PC-9 (cell line): Measurements from ENCODE around the gene PIK3C3. TPM values are rescaled to one million over a fixed set of nuclear protein-coding genes. Genes with fewer than 3 reads are reported as not detected.

Source experiments
- BruUV-seq: library from RNA; stranded (reverse); fragments of 400-500 nt; replicated peaks from 2 replicates; lab custom pipeline; 2021; lab: Mats Ljungman, UMichigan
- CTCF ChIA-PET: fragments of 300-600 bp; sonication (Branson Sonifier 250); formaldehyde crosslinking; loops from one replicate; lab custom pipeline; 2022; ENCODE audit warnings: antibody characterized with exemption; lab: Charles Lee
- POLR2A ChIA-PET: fragments of 300-600 bp; sonication (Branson Sonifier 250); formaldehyde crosslinking; loops from one replicate; lab custom pipeline; 2022; ENCODE audit warnings: antibody characterized with exemption; ENCODE audit not compliant: unreplicated experiment; lab: Charles Lee
- DNase-seq, 2 experiments: peaks; one replicate each; pipeline versions ENCODE4 v3.0.0 to v3.0.0-alpha.2; 2015 to 2022; ENCODE audit warnings: mixed read lengths in 1 of 2
- H2AFZ ChIP-seq: fragments of 200-600 bp; sonication (generic); 2 replicates; pipeline ENCODE4 v1.8.1; 2017; ENCODE audit warnings: antibody characterized with exemption
- H3F3A ChIP-seq: fragments of 200-600 bp; sonication (generic); 2 replicates; pipeline ENCODE4 v1.8.1; 2017; ENCODE audit warnings: antibody characterized with exemption, mild to moderate bottlenecking, low read depth; ENCODE audit not compliant: insufficient read depth
- H3K27ac ChIP-seq: fragments of 200-600 bp; sonication (generic); 2 replicates; pipeline ENCODE4 v1.6.1; 2016; ENCODE audit warnings: mixed run types
- H3K27me3 ChIP-seq: fragments of 200-600 bp; sonication (generic); 2 replicates; pipeline ENCODE4 v1.6.1; 2016; ENCODE audit warnings: low read depth, mixed run types; ENCODE audit not compliant: insufficient read depth
- H3K36me3 ChIP-seq: fragments of 200-600 bp; sonication (generic); 2 replicates; pipeline ENCODE4 v1.6.1; 2016; ENCODE audit warnings: low read depth, mixed run types
- H3K4me1 ChIP-seq: fragments of 200-600 bp; sonication (generic); replicated peaks from 2 replicates; pipeline ENCODE4 v1.6.1; 2016; ENCODE audit warnings: mixed run types; ENCODE audit not compliant: insufficient read depth
- H3K4me2 ChIP-seq: fragments of 200-600 bp; sonication (generic); 2 replicates; pipeline ENCODE4 v1.6.1; 2017; ENCODE audit warnings: mixed run types
- H3K4me3 ChIP-seq: fragments of 200-600 bp; sonication (generic); 2 replicates; pipeline ENCODE4 v1.6.1; 2016; ENCODE audit warnings: mixed run types
- H3K79me2 ChIP-seq: fragments of 200-600 bp; sonication (generic); 2 replicates; pipeline ENCODE4 v1.6.1; 2017; ENCODE audit warnings: low read depth, mixed run types
- H3K9me2 ChIP-seq: fragments of 200-600 bp; sonication (generic); 2 replicates; pipeline ENCODE4 v1.8.1; 2017; ENCODE audit warnings: mild to moderate bottlenecking; ENCODE audit not compliant: insufficient read depth
- H3K9me3 ChIP-seq: fragments of 200-600 bp; sonication (generic); 2 replicates; pipeline ENCODE4 v1.8.1; 2016; ENCODE audit warnings: low read depth; ENCODE audit not compliant: insufficient read depth
- H4K20me1 ChIP-seq: fragments of 200-600 bp; sonication (generic); 2 replicates; pipeline ENCODE4 v1.8.1; 2017; ENCODE audit not compliant: insufficient read depth
- EZH2 ChIP-seq: fragments of 200-600 bp; sonication (generic); IDR thresholded peaks from 2 replicates; pipeline ENCODE4 v1.8.0; 2017; ENCODE audit warnings: antibody characterized with exemption, low read depth
- intact Hi-C: fragments of 100-400 bp; cut with micrococcal nuclease; formaldehyde crosslinking; loops from one replicate; pipeline ENCODE4 v1.10.0; 2022; ENCODE audit not compliant: unreplicated experiment
- total RNA-seq: library from RNA; stranded (reverse); gene quantifications from 2 replicates; pipeline ENCODE4 v1.2.3, GENCODE V29; 2021
- TF ChIP-seq, protein P1 (sequence below): fragments of 200-600 bp; sonication (generic); conservative IDR thresholded peaks from 2 replicates; pipeline ENCODE4 v1.6.1; 2017; ENCODE audit warnings: mixed run types, antibody characterized with exemption, mild to moderate bottlenecking, moderate library complexity

PIK3C3 gene
- total RNA-seq, 1 experiment from 2014 or later: 31.4 TPM

DNA sequence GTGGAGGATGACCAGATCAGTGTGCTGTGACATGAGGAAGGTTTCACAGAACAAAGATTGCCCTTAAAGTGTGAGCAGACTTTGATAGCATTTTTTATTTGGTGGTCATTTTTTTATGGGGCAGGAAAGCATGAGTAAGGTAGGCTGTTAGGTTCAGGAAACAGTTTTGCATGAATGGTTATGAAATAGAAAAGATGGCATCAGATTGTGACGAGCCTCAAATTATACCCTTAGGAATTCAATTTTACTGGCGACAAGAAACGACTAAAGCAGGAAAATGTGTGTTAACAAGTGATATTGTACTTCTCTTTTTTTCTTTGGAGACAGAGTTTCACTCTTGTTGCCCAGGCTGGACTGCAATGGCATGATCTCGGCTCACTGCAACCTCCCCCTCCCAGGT is 44.7 kb downstream of the PIK3C3 start:
- intact Hi-C loops: no loop called here
- Histone ChIP-seq H3K9me3 (no peaks in the 10 kb centered on the region), H3K4me2 (no peak overlapping the region), H2AFZ (no peak overlapping the region), H3K79me2 (no peaks in the 10 kb centered on the region), H3K27ac (no peak overlapping the region), H3K27me3 (no peaks in the 10 kb centered on the region), H3K9me2 (no peaks in the 10 kb centered on the region), H3K36me3 (peaks cover under 1% of the 10 kb centered on the region; the same call in 1 of the 2 replicates), H3K4me3 (no peak overlapping the region), H3F3A (no peaks in the 10 kb centered on the region), H3K4me1 (no peaks in the 10 kb centered on the region), H4K20me1 (no peaks in the 10 kb centered on the region)
- BruUV-seq: no TSS peak
- no peak for DNase-seq
- ChIA-PET CTCF (no interaction called here), POLR2A (no interaction called here)
- TF ChIP-seq, protein P1, sequence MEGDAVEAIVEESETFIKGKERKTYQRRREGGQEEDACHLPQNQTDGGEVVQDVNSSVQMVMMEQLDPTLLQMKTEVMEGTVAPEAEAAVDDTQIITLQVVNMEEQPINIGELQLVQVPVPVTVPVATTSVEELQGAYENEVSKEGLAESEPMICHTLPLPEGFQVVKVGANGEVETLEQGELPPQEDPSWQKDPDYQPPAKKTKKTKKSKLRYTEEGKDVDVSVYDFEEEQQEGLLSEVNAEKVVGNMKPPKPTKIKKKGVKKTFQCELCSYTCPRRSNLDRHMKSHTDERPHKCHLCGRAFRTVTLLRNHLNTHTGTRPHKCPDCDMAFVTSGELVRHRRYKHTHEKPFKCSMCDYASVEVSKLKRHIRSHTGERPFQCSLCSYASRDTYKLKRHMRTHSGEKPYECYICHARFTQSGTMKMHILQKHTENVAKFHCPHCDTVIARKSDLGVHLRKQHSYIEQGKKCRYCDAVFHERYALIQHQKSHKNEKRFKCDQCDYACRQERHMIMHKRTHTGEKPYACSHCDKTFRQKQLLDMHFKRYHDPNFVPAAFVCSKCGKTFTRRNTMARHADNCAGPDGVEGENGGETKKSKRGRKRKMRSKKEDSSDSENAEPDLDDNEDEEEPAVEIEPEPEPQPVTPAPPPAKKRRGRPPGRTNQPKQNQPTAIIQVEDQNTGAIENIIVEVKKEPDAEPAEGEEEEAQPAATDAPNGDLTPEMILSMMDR: no peak
- no peak for TF ChIP-seq EZH2

DNA sequence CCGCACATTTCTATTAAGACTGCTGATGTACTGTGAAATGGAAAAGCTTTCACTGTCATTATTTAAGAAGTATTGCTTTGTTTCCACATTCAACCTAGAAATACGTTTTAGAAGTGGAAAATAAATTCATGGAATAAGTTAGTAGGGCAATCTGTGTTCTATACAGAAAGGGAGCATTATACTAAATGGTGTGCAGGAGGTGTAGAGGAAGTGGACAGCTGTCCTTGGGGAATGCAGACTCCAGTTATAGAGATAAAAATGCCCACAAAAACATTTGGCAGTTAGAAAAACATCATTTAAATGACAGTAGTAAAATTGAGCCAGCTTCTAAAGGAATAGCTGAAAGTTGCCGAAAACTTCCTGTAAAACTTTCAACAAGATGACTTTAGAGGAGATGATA is 46.8 kb downstream of the PIK3C3 start:
- Histone ChIP-seq H3K79me2 (no peaks in the 10 kb centered on the region), H3K9me3 (no peaks in the 10 kb centered on the region), H3K36me3 (peaks cover 4% of the 10 kb centered on the region; the same call in 1 of the 2 replicates), H3K27me3 (no peaks in the 10 kb centered on the region), H3K4me1 (no peaks in the 10 kb centered on the region), H3K27ac (no peak overlapping the region), H4K20me1 (no peaks in the 10 kb centered on the region), H3K4me3 (no peak overlapping the region), H3F3A (no peaks in the 10 kb centered on the region), H3K4me2 (no peak overlapping the region), H2AFZ (no peak overlapping the region), H3K9me2 (no peaks in the 10 kb centered on the region)
- ChIA-PET POLR2A (no interaction called here), CTCF (no interaction called here)
- BruUV-seq: no TSS peak
- TF ChIP-seq EZH2: no peak
- TF ChIP-seq, protein P1: no peak
- no peak for DNase-seq
- intact Hi-C loops: no loop called here

DNA sequence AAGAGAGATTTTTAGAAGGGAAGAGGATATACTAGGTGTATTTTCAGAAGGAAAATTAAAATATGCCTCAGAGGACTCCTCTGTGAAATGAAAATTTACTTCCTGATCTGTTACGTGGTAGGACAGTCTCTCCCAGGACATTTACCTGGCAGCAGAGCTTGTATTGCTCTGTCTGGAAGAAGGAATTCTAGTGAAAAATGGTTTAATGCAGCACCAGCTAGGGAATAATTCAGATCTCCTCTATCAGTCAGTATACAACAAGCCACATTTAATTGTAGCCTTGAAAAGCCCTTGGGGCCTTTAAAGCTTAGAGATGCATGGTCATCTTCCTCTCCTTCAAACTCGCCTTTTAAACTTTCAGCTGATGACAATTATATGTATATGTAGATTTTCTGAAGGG is 49.6 kb downstream of the PIK3C3 start:
- TF ChIP-seq EZH2: no peak
- TF ChIP-seq, protein P1: no peak
- no peaks in the 10 kb centered on the region for H3K27me3 ChIP-seq
- H3F3A ChIP-seq: no peaks in the 10 kb centered on the region
- BruUV-seq: no TSS peak
- H3K27ac ChIP-seq: no peak overlapping the region
- H2AFZ ChIP-seq: no peak overlapping the region
- 0 out of 2 replicates have a peak, but pooled peaks cover 4% of the 10 kb centered on the region for H3K36me3 ChIP-seq
- H3K4me1 ChIP-seq: no peaks in the 10 kb centered on the region
- no peak overlapping the region for H3K4me3 ChIP-seq
- intact Hi-C loops: no loop called here
- no peaks in the 10 kb centered on the region for H3K9me2 ChIP-seq
- DNase-seq: no peak
- H4K20me1 ChIP-seq: no peaks in the 10 kb centered on the region
- ChIA-PET CTCF (no interaction called here), POLR2A (no interaction called here)
- no peaks in the 10 kb centered on the region for H3K9me3 ChIP-seq
- no peak overlapping the region for H3K4me2 ChIP-seq
- no peaks in the 10 kb centered on the region for H3K79me2 ChIP-seq
